SKM-1 treated with dmso at 0.1 percent for 144 hours (cell line): ENCODE results near the gene POU3F1.

ENCODE experiments used
- DNase-seq: peaks from one replicate; lab custom pipeline; 2025; ENCODE audit not compliant: unreplicated experiment; lab: John Stamatoyannopoulos, UW

The POU3F1 gene

GRCh38 chr1:38074302-38074677, 27.7 kb upstream of the POU3F1 start:
- DNase-seq = no peak

DNA sequence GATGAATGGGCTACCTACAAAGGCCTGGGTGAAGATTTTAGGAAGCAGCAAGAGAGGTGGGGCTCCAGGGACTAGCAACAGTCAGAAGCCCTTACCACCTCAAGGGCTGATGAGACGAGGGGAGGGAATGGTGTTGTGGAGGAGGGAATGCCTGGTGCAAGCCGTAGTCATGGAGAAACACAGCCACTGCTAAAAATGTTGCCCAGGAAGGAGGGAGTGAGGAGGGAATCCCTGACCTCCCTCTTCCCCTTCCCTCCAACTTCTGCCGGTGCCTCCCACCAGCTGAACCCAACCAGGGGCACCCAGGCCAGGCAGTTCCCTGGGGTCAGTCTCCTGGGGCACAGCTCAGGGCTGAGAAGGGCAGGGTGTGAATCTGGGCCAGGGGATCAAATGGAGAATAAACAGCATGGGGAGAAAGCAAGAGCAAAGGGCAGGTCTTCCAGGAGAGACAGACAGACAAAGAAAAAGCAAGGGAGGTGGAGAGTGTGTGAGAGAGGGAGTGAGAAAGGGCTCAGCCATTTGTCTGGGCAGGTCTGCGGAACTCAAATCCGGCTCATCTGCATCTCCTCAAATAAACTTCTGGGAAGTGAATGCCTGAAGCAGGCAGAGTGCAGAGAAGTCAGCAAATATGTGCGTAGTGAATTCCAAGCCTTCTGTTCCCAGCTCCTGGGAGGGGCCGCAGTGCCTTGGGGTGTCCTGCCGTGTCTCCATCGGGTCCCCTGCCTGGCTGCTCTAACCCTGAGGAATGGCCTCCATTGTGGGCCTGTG, 27.1 kb upstream of the POU3F1 start:
- DNase-seq = no peak

- DNase-seq = no peak
Measured at GRCh38 chr1:38072858-38073257, 26.3 kb upstream of the POU3F1 start.

- DNase-seq = no peak
Measured at GRCh38 chr1:38071312-38072256, 25.0 kb upstream of the POU3F1 start.

GRCh38 chr1:38068980-38069340, 22.4 kb upstream of the POU3F1 start:
- no peak for DNase-seq

DNA sequence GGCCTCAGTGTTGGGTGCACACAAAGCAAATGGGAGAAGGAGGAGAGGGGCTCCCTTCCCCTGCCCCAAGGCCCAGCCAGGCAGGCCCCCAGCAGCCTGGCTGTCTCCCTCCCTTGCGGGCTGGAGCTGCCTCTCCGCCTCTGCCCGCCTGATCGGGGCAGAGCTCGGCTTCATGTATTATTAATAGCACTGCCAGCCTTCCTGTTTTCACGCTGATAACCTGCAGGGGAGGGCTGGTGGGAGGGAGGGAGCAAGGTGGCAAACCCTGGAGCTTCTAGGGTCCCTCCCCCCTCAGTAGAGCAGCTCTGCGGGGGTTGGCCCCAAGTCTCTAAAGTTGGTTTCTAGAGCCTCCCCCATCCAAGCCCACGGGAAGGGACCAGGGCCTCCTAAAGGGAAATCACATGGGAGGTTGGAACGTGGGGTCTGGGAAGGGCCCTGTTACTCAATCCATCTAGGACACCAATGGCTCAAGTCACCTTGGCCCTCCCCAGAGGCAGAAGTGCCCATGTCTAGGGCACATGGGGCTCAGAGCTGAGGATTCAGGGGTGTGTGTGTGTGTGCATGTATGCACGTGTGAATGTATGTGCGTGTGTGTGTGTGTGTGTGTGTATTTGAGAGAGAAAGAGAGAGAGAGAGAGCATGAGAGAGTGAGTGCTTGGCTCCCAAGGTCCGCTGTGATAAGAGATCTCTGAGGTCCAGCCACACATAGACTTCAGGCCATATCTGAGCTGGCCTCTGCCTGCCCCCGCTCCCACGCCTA, 21.8 kb upstream of the POU3F1 start:
- DNase-seq = no peak

DNA sequence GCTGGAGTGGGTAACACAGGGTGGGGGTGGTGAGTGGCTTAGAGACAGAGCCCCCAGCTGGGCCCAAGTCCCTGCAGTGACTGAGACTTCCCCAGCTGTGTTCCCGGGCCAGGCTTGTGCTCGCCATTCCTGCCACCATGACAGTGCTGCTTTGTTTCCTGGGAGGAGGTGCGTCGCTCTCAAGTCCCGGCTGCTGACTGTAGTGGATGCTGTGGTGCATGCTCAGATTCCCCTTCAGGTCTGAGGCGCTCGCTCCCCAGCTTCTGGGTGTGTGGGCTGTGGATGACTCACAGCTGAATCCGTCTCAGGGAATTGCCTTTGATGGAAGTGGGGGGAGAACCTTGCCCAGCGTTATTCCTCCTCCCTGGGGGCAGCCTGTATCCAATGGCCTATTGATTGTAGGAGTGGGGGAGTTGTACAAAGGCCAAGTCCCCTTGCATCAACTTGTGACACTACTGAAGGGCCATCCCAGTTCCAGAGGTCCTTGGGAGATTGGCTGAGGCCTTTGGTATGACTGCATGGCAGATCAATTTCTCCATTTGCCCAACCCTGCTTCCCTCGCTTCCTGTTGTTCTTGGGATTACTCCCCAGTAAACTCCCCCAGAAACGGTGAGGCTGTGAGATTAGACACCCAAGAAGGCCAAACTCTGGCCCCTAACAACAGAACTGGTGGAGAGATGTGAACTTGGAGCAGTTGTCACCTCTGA, 17.8 kb upstream of the POU3F1 start:
- DNase-seq = no peak

GRCh38 chr1:38063616-38064015, 17.0 kb upstream of the POU3F1 start:
- DNase-seq = no peak

DNA sequence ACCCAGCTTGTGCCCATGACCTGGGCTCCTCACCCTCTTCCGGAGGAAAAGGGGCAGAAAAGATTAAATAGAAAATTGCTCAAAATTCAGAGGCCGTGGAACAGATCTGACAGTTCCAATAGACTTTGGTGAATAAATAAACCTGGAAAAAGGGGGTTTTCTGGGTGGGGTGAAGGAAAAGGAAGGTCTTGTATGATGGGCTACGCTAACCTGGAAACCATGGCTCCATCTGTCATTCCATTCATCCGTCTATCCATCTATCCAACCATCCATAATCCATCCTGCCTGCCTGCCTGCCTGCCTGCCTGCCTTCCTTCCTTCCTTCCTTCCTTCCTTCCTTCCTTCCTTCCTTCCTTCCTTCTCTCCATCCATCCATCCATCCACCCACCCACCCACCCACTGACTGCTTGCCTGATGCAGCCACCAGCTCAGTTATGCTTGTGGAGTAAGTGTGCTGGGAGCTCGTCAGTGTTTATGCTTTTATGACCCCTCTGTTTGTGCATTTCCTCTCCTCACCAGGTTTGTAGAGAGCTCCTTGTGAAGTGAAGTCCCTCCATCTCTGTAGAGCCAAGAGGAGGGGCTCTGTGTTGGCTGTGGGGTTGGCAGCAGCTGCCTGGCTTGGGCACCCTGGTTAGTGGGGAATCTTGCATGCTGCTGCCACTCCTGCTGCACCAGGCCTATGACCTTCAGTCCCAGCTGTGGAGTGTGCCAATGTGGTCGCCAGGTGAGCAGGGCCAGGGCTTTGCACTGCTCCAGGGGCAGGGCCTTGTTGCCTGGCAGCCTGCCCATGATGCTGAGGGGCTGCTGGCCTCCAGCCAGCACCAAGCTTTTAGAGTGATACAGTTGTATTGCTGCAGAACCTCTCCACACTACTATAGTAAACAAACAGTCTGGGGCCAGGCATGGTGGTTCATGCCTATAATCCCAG, 16.0 kb upstream of the POU3F1 start:
- no peak for DNase-seq

DNA sequence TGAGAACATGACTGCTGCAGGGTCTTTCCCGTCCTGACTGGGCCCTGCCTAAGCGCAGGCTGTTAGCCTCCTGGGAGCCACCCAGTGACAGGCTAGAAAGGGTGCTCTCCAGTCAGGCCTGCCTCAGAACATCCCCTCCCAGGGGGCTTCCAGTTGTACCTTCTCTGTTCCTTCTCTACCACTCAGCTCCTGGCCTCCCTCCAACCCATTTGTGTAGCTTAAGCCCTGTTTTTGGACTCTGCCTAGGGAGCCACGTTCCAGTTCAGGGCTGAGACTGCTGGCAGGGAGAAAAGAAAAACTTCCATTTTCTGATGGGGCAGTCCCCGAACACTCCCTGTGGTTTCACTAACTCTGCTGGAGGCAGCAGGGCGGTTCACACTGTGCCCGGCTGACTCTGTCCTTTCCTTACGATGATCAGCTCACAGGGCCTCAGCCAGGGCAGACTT, 15.3 kb upstream of the POU3F1 start:
- DNase-seq = no peak

GRCh38 chr1:38061290-38061689, 14.7 kb upstream of the POU3F1 start:
- DNase-seq = no peak

DNA sequence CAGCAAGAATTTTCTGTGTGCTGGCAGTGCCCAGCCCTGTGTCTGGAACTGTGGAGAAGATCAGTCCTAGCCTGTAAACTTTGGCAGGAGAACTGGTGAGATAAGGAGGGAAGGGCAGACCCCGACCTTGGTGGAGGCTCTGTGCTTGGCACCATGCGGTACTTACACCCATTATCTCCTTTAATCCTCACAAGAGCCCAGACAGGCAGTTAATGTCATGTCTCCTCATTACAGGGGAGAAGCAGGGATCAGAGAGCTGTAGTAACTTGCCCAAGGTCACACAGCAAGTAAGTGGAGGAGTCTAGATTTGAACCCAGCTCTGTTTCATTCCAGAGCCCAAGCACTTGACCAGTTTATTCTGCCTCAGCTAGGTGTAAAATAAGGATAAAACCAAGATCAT, 13.9 kb upstream of the POU3F1 start:
- no peak for DNase-seq

DNA sequence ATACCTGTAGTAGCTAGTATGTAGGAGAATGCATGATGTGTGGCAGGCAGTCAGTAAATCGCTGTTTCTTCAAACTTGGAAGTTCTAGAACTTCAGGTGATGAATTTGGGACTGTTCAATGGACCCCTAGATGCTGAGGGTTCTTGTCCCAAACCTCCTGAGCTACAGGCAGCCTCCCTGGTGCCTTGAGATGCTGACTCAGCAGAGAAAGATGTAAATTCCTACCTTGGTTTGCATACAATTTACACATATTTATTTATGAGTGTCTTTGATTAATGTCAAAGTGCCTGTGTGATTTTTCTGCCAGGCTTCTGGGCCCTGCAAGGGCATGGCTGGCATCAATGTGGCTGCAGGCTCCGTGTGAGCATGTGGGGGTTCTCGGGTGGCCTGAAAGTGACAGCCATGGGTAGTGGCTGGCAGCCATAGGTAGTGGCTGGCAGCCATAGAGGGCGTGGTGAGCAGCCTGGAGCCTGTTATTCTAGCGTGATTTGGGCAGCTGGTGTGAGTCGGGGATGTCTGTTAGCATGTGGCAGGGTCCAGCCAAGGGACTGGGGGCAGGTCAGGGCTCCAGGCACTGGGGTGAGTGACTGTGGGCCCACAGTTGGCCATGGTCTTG, 13.2 kb upstream of the POU3F1 start:
- no peak for DNase-seq

- no peak for DNase-seq
Measured at GRCh38 chr1:38055965-38056364, 9.4 kb upstream of the POU3F1 start.

- DNase-seq = no peak
Measured at GRCh38 chr1:38055398-38055797, 8.8 kb upstream of the POU3F1 start.

DNA sequence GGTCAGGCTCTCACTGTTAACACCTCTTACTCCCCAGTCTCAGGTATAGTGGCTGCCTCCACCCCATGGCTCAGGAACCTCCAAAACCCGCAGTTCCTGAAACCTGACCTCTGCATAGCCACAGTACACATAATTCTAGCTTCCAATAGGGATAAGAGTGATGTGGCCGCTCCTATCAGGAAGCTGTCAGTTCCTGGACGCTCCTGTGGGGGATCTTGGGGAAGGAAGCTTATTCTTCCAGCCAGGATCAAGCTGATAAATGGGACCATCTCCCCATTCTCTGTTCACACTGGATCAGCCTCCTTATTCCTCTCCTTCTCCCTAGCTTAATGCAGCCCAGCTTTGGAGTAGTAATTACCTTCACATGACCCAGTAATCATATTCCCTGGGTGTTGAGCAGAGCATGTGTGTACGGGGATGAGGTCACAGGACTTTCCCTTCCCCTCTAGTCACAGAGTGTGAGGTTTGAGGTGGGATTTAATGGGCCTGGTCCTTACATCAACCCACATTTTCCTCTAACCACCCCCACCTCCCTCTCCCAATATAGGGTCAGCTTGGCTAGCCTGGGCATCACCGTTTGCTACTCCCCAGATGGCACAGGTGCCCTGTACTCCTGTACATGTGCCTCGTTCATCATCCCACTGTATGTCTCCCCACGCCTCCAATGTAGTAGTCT, 7.0 kb upstream of the POU3F1 start:
- no peak for DNase-seq

- no peak for DNase-seq
Measured at GRCh38 chr1:38052750-38053415, 6.3 kb upstream of the POU3F1 start.

DNA sequence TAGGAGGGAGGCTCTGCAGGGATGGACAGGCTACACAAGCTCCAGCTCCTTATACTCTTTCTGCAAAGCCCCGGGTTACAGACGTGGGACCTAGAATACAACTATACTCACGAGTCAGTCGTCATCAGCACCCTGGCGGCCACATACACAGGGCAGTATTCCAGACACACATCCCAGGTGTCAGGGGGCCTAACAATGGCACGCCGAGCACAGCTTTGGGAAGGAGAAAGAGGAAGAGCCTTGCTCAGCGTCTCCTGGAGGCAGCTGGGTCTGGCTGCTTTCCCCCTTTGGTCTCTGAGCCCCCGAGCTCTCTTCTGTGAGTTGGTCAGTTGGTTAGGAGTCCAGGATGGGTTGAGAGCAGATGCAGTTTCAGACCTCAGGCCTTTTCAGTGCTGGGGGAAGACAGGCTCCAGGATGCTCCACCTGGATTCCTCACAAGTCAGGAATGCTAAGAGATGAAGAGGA, 4.5 kb upstream of the POU3F1 start:
- no peak for DNase-seq
